Lower leg skin (tissue), 4 donors: ENCODE data around the gene TBC1D22A. TPM values are rescaled to one million over a fixed set of nuclear protein-coding genes. Genes with fewer than 3 reads are reported as not detected.

ENCODE experiments used
- DNase-seq, 2 donors: peaks; one replicate each; pipeline ENCODE4 v3.0.0-alpha.2; 2019; ENCODE audit warnings: low spot score in 2 of 2
- H3K4me3 ChIP-seq: fragments of 200-600 bp; sonication (generic); 2 replicates; pipeline ENCODE4 v1.5.1; 2017; ENCODE audit warnings: mild to moderate bottlenecking, low read depth; ENCODE audit not compliant: poor library complexity, severe bottlenecking
- POLR2A ChIP-seq, 2 donors: fragments of 450-650 bp; IDR thresholded peaks; one replicate each; pipeline ENCODE4 v1.6.1; 2016 to 2017; ENCODE audit warnings: antibody characterized with exemption in 2 of 2, mild to moderate bottlenecking in 1 of 2, moderate library complexity in 1 of 2
- WGBS, 2 donors: methylation state at CpG; one replicate each; pipeline ENCODE4 v1.1.5; 2018; 5-methylcytosine and 5-hydroxymethylcytosine counted together
- intact Hi-C: fragments of 100-400 bp; cut with DNase I; formaldehyde crosslinking; loops from one replicate; pipeline ENCODE4 v1.15.0; 2023; ENCODE audit warnings: low total_unique reads
- total RNA-seq, 4 donors: library from RNA; depleted of rRNA; stranded (reverse); fragments of >200 nt; gene quantifications; one replicate each; pipeline ENCODE4 v1.1.0, GENCODE V29; 2016
- TF ChIP-seq, protein P1 (sequence below), 3 donors: fragments of 450-650 bp; IDR thresholded peaks; one replicate each; pipeline ENCODE4 v1.5.1; 2016; ENCODE audit warnings: antibody characterized with exemption in 3 of 3, mild to moderate bottlenecking in 3 of 3, moderate library complexity in 2 of 3

The TBC1D22A gene
- total RNA-seq, 4 donors from 2014 or later = 21.8 to 32.3 (median 31.6) TPM

DNA sequence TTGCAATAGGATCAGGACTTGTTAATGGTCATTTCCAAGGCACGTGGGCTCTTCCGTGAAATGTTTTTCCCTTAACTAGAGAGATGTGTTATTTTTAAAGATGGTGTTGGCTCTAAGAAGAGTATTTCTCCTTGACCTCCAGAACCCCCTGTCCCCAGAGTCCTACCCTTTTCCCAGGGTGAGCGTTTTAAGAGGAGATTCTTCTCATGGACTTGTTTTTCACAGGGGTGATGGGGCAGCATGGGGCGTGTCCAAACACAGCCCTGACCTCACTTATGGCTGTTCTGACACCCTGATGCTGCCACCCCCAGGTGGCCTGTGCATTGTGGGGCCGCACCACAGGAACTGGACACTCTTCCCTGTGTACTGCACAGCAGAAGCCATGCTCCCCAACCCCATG is 335.7 kb downstream of the TBC1D22A start:
- no peak for TF ChIP-seq POLR2A (IDR thresholded peaks at IDR 0.05)
- TF ChIP-seq, protein P1, sequence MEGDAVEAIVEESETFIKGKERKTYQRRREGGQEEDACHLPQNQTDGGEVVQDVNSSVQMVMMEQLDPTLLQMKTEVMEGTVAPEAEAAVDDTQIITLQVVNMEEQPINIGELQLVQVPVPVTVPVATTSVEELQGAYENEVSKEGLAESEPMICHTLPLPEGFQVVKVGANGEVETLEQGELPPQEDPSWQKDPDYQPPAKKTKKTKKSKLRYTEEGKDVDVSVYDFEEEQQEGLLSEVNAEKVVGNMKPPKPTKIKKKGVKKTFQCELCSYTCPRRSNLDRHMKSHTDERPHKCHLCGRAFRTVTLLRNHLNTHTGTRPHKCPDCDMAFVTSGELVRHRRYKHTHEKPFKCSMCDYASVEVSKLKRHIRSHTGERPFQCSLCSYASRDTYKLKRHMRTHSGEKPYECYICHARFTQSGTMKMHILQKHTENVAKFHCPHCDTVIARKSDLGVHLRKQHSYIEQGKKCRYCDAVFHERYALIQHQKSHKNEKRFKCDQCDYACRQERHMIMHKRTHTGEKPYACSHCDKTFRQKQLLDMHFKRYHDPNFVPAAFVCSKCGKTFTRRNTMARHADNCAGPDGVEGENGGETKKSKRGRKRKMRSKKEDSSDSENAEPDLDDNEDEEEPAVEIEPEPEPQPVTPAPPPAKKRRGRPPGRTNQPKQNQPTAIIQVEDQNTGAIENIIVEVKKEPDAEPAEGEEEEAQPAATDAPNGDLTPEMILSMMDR (IDR thresholded peaks at IDR 0.05) = no peak
- WGBS, 2 donors = 85 to 91% methylated on average over 4 to 5 of the region's 5 CpGs
- H3K4me3 ChIP-seq = no peak overlapping the region
- DNase-seq = no peak
- intact Hi-C loops = no loop called here

DNA sequence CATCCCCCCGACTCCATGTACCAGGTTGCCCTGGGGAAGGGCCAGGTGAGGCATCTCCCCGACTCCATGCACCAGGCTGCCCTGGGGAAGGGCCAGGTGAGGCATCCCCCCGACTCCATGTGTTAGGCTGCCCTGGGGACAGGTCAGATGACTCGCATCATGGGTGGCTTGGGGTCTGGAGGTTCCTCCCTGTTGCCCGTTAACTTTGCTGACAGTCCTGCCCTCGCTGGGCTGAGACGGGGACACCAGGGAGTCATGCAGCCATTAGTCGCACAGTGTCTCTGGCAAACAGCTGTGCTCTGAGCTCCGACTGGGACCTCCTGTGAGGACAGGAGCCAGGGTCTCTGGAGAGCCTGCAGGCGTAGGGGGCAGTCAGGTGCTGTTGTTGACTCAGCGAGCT is 336.1 kb downstream of the TBC1D22A start:
- intact Hi-C loops = no loop called here
- no peak overlapping the region for H3K4me3 ChIP-seq
- 87 to 100% methylated on average over 1 to 5 of the region's 11 CpGs for WGBS, 2 donors
- TF ChIP-seq POLR2A (IDR thresholded peaks at IDR 0.05) = no peak
- TF ChIP-seq, protein P1 (IDR thresholded peaks at IDR 0.05) = no peak
- DNase-seq = no peak

DNA sequence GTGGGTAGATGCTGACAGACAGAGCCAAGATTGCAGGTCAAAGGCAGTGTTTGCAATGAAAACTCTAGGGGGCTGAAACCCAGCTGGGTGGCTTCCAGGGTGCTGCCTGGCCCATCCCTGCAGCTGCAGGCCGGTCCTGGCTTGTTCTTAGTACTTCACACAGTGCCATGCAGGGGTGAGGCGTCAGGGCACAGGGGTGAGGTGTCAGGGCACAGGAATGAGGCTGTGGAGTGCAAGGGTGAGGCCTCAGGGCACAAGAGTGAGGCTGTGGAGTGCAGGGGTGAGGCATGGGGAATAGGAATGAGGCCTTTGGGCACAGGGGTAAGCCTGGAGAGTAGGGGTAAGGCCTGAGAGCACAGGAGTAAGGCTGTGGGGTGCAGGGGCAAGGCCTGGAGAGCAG is 337.6 kb downstream of the TBC1D22A start:
- H3K4me3 ChIP-seq = no peak overlapping the region
- TF ChIP-seq, protein P1 (IDR thresholded peaks at IDR 0.05) = no peak
- TF ChIP-seq POLR2A (IDR thresholded peaks at IDR 0.05) = no peak
- no peak for DNase-seq
- 78 to 83% methylated on average over 2 of the region's 2 CpGs for WGBS, 2 donors
- intact Hi-C loops = no loop called here

DNA sequence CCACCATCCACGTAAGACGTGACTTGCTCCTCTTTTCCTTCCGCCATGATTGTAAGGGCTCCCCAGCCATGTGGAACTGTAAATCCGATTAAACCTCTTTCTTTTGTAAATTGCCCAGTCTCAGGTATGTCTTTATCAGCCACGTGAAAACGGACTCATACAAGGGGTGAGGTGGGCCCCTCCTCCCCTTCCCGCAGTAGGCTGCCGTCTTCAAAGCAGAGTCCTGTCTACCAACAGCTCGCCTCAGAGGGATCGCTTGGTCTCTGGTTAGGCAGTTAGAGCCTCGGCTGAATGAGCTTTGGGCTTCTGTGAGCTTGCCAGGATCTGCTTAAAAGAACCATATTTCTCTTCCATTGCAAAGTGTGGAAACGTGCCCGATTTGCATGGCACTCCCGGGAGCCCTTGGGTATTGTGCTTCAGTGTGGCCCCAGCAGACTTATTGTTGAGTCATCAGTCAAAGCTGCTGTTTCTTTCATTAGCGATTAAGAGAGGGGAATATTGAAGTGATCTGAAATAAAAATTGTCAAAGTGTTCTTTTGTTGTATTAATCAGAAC is 338.3 kb downstream of the TBC1D22A start:
- no peak overlapping the region for H3K4me3 ChIP-seq
- intact Hi-C loops = no loop called here
- TF ChIP-seq, protein P1 (IDR thresholded peaks at IDR 0.05) = no peak
- TF ChIP-seq POLR2A (IDR thresholded peaks at IDR 0.05) = no peak
- DNase-seq = no peak
- WGBS, 2 donors = 86 to 87% methylated on average over 15 of the region's 15 CpGs

DNA sequence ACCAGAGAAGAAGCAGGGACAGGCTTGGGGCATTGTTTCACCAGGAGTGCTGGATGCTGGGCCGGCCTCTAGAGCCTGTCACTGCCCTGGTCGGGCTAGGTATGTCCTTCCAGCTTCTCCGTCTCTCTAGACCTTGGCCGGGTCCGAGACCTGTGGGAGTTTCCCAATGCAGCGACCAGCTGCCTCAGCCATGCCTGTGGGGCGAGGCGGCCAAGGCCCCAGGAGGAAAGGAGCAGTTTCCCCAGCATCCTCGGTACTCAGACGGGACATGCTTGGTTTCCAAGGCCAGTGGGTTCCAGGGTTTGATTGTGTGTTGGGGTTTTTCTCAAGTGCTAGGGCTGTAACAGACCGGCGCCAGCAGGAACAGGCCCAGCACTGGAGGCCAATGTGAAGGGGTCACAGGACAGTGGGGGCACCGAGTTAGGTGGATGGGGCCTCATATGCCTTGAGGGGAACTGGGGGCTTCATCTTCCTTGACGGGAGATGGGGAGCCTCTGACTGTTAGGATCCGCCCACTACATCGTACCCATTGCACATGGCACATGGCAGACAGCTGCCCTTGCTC is 339.0 kb downstream of the TBC1D22A start:
- no peak overlapping the region for H3K4me3 ChIP-seq
- TF ChIP-seq, protein P1 (IDR thresholded peaks at IDR 0.05) = no peak
- TF ChIP-seq POLR2A (IDR thresholded peaks at IDR 0.05) = no peak
- intact Hi-C loops = no loop called here
- WGBS, 2 donors = 93 to 96% methylated on average over 16 of the region's 16 CpGs
- peak in 1 of 2 donors; percentile 68 for DNase-seq

DNA sequence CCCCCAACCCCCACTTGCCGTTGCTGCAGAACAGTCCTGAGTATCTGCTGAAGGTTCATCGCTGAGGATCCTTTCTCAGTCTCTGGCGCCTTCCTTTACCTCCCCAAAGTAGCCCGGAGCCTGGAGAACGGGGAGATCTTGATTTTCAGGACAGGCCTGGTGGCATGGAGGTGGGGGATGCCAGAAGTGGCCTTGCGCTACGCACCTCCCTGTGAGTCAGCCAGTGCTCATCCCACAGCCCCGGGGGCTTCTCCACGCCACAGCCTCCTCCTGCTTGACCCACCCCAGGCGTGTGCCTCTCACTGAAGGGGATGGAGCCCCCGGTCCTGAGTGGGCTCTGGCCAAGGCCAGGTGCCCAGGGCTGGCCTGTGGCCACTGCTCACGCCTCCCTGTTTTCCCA is 339.6 kb downstream of the TBC1D22A start:
- intact Hi-C loops = no loop called here
- DNase-seq = no peak

More for the DNA sequence above, 339.6 kb downstream of the TBC1D22A start:
- H3K4me3 ChIP-seq = no peak overlapping the region
- TF ChIP-seq POLR2A (IDR thresholded peaks at IDR 0.05) = no peak
- TF ChIP-seq, protein P1 (IDR thresholded peaks at IDR 0.05) = no peak
- 87 to 96% methylated on average over 12 of the region's 12 CpGs for WGBS, 2 donors
